ENCODE results near the gene CHAC2.
"Not testable (repeated sequence)": the region's sequence is repeated elsewhere in the genome, so short reads cannot be mapped to it uniquely, and the experiment has no call there.

The CHAC2 gene

DNA sequence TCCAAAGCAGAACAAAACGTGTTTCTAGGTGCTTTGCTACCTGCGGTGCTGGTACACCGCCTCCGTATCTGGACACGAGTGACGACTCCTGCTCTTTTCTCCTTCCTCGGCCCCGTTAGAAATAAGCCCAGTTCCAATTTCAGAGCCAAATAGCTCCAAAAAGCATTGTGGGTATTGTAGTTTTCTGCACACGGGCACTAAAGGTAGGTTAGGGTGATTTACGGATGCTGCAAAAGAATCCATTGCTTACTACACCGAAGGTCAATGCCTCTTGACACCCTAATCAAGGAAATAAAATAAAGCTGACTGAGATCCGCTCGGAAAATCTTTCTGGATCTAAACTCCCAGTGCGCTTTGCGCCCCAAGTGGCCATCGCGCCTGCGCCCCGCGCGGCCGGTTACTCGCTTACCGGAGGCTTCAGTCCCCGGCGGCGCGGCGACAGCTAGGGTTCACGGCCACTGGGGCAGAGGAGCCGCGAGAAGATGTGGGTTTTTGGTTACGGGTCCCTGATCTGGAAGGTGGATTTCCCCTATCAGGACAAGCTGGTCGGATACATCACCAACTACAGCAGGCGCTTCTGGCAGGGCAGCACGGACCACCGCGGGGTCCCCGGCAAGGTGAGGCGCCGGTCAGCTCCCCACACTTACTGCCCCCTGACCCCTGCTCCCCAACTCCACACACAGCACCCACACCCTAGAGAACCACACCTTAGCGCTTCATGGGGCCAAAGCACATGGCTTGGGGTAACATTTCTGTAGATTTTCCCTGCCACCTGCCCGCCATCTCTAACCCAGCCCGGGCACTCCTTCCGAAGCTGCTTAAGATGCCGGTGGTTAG is at the start of gene CHAC2:
Gene CHAC2, plus strand, starts transcription at position 400 of the 837 bp plus-strand sequence. Its CDS starts 83 bp downstream, at position 483.
- DNase-seq, result peak; percentile 89 to 91

DNA sequence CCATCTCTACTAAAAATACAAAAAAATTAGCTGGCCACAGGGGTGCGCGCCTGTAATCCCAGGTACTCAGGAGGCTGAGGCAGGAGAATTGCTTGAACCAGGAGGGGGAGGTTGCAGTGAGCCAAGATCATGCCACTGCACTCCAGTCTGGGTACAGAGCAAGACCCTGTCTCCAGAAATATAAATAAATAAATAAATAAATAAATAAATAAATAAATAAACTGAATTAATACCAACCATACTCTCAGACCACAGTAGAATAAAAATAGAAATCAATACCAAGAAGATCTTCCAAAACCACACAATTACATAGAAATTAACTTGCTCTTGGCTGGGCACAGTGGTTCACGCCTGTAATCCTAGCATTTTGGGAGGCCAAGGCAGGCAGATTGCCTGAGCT is 46.7 kb upstream of the CHAC2 start:
- not testable (repeated sequence) for DNase-seq

DNA sequence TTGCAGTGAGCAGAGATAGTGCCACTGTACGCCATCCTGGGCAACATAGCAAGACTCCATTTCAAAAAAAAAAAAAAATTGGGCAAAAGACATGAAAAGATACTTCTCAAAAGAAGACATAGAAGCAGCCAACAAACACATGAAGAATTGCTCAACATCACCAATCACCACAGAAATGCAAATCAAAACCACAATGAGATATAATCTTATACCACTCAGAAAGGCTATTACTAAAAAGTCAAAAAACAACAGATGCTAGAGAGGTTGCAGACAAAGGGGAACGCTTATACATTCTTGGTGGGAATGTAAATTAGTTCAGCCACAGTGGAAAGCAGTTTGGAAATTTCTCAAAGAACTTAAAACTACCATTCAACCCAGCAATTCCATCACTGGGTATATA is 43.1 kb upstream of the CHAC2 start:
- DNase-seq, result no peak

DNA sequence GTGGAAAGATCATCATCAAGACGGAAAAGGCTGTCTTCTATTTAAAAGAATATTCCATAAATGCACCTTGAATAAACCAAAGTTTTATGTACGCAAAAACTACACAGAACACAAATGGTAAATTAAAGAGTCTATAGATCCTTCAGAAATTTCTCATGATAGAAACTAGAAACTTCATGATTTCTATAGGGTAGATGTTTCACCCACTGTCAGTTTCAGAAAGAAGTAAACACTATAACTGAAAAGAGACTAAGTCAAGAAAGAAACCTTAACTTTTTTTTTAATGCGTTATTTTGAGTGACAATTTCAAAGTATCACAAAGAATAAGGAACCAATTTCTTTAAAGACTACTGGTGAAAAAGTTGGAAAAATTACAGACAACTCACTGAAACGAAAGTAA is 41.9 kb upstream of the CHAC2 start:
- DNase-seq, result no peak

DNA sequence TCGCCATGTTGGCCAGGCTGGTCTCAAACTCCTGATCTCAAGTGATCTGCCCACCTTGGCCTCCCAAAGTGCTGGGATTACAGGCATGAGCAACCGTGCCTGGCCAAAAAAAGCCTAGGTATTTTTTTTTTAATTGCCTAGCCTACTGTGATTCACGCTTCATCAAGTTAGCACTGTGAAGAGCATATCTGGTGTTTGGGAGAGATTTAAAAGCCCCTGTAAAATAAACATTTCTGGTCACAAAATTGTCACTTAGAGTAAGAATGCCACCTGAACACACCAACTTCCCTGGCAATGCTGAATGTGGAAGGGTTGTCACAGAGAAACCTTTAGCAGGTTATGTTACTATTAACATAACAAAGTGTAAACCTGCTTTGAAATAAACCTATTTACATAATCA is 39.7 kb upstream of the CHAC2 start:
- no peak for DNase-seq

DNA sequence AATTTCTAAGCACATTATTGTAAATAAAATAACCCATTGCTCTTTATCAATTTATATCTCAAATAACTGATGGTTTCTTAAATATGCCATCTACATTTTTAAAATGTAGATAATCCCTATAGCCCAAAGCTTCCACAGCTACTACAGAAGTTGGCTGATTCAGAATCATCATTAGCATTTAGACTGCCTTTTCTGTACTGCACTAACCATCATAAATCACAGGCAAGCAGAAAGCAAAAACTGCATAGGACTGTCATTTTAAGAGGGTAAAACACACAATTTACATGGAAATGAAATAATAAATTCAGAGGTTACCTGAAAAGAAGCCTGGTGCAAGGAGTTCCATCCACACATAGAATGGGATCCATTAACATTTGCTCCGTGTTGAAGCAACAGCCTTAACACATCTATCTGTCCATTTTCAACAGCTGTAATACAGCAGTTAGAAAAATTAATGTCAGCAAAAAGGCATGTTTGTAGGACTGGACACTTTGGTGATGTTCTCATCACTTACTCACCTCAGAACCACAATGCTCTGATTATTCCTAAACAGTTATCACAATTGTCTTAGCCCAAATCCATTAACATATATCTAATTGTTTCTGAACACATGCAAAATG is 38.4 kb upstream of the CHAC2 start:
- no peak for DNase-seq

DNA sequence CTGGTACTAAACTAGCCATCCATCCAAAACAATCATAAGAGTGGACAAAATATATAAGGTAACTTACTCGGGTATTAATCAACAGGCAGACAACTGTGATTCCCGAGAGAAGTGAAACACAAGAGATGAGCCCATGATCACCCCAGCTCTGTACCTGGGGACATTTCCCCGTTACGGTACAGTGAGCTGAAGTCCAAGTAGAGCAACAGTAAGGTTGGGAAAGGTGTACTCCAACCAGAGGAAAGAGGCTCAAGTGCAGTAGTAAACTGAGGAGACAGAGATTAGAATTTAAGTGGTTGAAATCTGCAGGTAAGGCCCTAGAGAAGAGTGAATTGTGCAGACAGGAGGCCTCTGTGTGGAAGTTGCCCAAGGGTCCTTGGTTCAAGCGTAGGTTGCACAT is 30.5 kb upstream of the CHAC2 start:
- DNase-seq, result no peak

DNA sequence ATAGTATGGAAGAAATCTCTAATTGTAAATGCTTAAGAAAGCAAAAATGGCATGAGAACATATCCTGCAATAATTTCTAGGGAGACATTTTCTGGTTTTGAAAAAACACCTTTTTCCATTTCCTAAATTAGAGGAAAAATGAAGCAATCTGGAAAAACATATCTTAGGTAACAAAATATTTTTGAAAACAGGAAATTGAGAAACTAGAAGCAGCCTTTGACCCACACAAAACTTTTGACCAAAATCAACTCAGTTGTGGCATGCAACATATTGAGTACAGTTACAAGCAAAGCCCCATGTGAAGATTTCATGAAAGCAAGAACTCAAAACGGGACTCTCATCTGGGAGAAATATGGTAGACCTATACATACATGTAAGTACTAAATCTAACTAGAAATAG is 28.6 kb upstream of the CHAC2 start:
- DNase-seq, result no peak

DNA sequence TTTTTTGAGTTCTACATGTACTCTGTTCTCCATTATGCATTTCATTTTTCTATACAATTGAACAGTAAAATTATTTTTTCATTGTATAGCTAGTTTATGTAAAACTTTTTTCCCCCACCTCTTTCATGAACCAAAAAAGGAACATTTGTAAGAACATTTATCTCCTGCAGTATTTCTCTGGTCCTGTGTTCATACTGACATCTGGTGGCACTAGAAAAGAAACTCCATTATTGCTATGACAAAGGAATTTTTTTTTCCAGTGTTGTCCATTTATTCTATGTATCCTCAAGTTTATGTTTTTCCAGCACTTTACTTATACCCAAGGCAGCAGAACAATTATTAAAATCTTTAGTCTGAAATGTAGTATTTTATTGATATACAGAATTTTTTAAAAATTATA is 27.4 kb upstream of the CHAC2 start:
- peak; percentile 58 to 62 for DNase-seq

DNA sequence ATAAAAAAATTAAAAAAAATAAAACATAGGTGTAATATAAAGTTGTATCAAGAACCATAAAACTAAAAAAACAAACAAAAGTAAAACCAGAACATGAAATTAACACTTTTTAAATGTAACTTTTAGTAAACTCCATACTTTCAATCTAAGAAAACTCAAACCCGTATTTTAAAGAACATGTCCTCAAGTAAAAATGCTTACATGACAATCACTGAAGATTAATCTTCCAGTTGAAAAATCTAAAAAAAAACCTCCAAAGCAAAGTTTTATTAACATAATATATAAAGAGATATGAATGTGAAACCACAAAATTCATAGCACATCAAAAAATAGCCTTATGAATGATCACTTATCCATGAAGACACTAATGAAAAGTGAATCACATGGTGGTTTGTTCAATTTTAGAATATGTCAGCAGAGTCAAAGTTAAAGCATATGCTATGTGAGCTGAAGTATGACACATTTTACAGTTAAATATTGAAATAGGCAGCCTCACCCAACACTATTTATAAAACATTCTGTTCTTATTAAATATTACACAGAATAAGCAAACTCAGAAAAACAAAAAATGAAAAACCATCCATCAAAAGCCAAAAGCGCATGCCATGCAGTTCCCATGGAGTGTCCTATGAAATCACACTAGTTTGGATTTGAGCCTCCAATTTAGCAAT is 23.1 kb upstream of the CHAC2 start:
- DNase-seq, result no peak

DNA sequence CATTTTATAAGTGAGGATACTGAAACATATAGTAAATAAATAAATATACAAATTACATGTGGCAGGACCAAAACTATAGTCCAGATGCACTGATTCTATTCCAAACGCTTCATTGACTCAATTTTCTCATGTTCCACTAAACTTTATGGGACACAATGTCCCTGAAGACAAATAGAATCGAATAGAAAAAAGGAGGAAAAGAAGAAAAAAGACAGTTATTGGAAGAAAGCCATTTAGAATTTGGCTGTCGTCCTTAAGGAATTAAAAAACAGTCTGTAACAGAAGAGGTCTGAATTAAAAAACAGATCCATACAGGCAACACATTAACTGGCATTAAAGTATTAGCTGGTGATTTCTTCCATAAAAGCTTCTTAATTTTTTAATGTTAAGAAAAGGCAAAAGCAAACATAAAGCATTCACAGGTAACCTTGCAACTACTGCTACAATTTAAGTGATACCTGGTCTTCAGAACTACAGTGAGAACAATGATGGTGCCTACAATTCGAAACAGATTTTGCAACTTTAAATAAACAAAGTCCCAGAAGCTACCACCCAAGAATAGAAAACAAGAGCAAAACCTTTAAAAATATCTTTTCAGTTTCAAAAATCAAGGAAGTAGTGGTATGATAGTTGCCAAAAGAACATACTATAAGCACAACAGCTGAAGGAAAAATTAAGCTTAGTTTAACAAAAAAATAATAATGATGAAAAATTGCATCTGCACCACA is 17.4 kb upstream of the CHAC2 start:
- no peak for DNase-seq

DNA sequence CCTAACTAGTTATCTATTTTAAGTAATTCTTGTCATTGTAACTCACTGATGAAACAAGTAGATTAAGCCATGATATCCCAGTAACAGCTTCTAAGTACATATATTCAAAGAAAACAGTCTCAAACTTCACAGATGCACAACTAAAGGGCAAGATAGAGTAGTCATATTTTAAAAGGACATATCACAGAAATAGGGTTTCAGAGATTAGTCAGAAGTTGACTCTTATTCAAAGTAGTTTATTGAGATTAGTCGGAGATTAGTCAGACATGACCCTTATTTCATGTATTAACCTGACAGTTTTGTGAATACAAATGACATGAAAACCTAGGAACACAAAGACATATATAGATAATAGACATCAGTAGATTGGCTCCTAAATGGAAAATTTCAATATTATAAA is 15.9 kb upstream of the CHAC2 start:
- DNase-seq, result no peak

DNA sequence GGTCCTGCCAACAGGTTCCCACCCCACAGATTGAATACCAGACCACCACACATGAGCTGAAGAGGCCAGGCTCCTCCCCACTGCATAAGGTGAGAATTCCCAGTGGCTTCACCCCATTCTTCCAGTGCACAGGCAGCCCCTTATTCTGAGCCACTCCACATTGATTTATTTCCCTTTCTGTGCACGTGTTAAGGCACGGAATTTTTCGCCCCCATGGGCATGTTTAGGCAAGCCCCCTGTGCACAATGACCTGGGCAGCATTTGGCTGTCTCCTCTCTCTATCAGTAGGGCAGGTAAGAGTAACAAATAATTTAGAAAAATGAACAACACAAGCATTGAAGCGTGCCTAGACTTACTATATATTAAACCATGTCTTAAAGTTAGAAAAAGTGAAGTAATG is 15.2 kb upstream of the CHAC2 start:
- no peak for DNase-seq

DNA sequence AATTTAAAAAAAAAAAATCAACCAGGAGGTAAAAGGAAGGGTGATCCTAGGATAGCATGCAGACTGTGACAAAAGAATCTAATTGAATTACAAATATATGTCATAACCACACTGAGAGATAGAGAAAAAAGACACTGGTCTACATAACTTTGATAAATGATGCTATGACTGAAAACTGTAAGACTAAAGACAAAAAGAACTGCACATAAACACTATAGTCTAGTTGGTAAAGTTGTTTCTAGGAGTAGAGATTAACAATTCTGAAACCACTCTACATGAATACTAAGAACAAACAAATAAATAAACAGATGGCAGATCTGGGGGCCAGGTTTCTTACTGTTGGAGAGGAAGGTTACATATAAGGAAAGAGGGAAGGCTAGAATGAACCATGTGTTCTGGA is 14.6 kb upstream of the CHAC2 start:
- no peak for DNase-seq

DNA sequence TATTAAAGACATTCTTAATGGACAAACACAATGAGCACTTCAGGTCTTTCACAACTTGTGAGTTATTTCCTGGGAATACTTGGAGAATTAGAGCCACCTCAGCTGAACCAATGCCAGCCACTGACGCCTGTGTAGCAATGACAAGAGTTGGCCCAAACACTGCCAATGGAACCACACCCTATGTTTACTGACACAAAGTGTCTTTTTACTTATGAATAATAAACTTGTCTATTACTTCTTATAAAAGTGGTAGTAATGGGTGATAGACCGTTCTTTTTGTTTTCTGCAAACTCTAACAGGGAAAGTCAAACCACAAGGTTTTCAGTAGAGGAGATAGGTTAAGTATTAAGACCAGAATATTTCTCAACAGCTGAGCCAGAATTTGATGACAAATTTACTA is 12.5 kb upstream of the CHAC2 start:
- no peak for DNase-seq

DNA sequence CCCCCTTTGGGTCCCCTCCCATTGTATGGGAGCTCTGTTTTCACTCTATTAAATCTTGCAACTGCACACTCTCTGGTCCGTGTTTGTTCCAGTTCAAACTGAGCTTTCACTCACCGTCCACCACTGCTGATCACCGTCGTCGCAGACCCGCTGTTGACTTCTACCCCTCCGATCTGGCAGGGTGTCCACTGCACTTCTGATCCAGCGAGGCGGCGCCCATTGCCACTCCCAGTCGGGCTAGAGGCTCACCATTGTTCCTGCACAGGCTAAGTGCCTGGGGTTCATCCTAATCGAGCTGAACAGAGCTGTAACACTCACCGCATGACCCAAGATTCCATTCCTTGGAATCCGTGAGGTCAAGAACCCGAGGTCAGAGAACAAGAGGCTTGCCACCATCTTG is 11.0 kb upstream of the CHAC2 start:
- DNase-seq, result no peak

DNA sequence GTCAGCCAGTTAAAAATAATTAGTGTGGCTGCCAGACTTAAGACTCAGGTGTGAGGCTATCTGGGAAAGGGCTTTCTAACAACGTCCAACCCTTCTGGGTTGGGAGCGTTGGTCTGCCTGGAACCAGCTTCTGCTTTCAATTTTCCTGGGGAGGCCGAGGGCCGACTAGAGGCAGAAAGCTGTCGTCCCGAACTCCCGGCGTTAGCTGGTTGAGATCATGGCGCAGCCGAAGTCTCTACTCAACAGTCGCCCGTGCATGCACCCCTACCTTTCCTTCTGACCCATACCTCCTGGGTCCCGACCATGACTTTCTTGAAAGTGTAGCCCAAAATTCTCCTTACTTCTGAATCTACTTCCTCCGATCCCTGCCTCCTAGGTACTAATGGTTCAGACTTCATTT is 10.4 kb upstream of the CHAC2 start:
- DNase-seq, result not testable (repeated sequence)

DNA sequence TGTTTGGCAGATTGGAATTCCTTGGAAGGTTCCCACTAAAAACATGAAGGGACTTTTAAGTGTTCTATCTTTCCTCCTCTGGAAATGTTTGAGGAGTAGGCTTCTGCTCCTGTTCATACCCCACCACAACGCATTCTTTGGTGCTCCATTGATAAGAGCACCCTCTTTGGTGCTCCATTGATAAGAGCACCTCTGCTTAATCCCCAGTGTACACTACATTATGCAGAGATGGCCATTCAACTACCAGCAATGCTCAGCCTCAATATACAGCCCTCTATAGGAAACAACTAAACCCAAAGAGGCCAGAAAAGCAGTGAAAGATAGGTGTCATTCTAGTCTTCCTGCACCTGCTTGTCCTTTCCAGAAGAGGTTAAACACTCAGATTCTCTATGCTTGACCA is 1.8 kb upstream of the CHAC2 start:
- DNase-seq, result no peak

DNA sequence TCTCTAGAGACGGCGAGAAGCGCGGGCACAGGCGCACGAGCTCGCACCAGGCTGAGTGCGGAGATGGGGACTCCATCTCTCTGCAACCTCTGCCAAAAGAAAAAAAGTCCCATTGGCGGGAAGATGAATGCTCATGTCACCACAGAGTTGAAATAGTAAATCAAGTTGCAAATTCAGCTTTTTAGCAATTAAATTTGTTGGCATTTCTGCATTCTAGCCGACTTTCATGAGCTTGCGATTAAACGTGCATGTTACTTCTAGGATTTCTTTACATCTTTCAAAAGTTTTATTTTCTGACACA is 588 bp downstream of the CHAC2 start:
- no peak for DNase-seq

DNA sequence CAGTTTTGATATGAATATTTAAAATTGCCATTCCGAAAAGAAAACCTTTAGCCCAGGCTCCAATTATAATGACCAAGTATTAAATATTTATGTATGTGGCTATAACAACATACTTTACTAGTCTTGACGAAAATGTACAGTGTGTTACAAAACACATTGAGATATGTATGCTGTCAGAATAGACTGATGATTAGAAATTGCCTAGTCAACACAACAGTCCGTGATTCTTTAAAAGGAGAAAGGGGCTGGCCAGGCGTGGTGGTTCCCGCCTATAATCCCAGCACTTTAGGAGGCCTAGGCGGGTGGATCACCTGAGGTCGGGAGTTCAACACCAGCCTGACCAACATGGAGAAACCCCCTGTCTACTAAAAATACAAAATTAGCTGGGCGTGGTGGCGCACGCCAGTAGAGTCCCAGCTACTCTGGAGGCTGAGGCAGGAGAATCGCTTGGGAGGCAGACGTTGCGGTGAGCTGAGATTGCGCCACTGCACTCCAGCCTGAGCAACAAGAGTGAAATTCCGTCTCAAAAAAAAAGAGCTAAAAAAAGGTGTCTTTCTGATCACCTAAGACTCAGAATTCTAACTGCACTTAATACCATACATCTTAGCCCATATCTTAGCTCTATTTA is 1.8 kb downstream of the CHAC2 start:
- no peak for DNase-seq

DNA sequence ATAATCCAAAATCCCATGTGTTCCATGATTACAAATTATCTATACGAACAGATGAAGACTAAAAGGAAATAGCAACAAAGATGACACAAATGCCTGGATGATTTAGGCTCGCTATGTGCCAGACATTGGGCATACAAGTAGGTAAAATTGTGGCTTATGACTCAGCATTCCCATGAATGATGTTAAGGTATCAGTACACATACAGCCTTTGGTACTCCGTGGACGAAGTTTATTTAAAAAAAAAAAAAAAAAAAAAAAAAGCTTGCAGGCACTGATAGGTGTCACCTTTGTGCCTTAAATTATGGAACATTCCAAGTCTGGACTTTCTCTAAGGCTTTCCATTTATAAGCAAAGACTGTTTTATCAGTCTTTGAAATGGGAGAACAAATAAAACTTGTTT is 2.7 kb downstream of the CHAC2 start:
- DNase-seq, result no peak

DNA sequence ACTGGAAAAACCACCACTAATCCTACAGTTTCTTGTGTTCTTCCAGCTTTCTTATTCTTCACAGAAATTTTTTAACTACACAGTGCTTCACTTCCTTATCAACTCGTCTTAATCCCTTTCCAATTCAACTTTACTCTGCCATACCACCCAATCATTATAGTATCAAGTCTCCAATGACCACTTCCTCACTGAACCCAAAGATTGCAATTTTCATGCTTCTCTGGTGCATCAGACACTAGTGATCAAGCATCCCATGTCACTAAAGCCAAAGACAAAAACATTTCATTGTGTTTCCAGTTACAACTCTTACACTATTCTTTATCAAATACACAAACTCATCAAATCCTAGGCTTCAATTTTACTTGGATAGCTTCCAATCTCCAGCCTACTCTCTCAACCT is 9.5 kb downstream of the CHAC2 start:
- DNase-seq, result no peak

DNA sequence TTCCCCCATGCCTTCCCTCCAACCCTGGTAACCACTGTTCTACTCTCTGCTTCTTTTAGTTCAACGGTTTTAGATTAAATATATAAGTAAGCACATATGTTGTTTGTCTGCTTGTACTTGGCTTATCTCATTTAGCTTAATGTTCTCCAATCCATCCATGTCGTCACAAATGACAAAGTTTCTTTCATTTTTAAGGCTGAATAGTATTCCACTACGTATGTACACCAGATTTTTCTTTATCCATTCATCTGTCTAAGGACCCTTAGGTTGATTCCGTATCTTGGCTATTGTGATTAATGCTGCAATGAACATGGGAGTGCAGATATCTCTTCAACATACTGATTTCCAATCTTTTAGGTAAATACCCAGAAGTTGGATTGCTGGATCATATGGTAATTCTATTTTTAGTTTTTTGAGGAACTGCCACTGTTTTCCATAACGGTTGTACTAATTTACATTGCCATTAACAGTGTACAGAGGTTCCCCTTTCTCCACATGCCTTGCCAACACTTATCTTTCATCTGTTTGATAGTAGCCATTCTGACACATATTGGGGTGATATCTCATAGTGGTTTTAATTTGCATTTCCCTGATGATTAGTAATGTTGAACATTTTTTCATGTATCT is 11.0 kb downstream of the CHAC2 start:
- DNase-seq, result peak; percentile 56 to 62
